ENCODE data around the gene IGFBP3. TPM values are rescaled to one million over a fixed set of nuclear protein-coding genes. Genes with fewer than 3 reads are reported as not detected.

Gene IGFBP3
- polyA plus RNA-seq, 1 donor from 2014 or later, result 1.6 TPM

DNA sequence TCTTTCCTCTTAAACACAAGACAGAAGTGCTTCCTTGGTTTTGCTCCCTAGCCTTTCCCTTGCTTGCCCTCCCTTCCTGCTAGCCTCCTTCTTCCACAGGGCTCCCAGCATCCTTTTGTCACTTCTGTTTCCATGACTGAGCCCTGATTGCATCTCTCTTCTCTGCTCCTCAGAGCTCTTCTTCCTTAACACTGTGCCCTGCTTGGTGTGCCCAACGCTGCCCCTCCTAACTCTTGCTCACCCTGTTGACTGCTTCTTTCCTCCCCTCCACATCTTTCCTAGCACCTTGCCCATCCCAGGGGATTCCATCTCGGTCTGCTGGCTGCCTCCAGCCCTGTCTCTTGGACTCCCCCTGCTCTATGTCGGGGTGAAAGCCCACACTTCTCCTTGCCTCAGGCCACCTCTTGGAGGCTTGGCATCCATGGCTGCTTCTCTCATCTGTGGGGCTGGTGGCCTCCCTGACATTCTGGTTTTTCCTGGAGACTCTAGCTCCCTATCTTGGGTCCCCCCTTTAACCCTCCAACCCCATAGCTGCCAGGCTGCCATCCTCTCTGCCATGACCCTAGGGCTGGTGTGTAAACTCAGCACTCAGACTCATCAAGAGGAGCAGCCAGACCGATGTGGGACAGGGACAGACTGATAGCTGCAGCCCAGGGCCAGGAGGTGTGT is 26.9 kb downstream of the IGFBP3 start:
- H3K36me3 ChIP-seq (ENCODE audit: insufficient read depth, low read length), result no peaks in the 10 kb centered on the region
- no peak overlapping the region for H3K27ac ChIP-seq (ENCODE audit: low read length)
- no peak overlapping the region for H3K4me3 ChIP-seq (ENCODE audit: low read length)
- H3K4me2 ChIP-seq (ENCODE audit: low read length), result no peak overlapping the region
- no peak overlapping the region for H3K9ac ChIP-seq (ENCODE audit: low read length)
- no peaks in the 10 kb centered on the region for H3K9me3 ChIP-seq (ENCODE audit: low read length)
- no peaks in the 10 kb centered on the region for H3K79me2 ChIP-seq (replicated peaks; ENCODE audit: insufficient read depth, low read length)
- H3K27me3 ChIP-seq (ENCODE audit: insufficient read depth, low read depth, low read length), result peaks cover 8% of the 10 kb centered on the region
- no peak overlapping the region for H2AFZ ChIP-seq (ENCODE audit: low read depth, low read length)
- no peaks in the 10 kb centered on the region for H3F3A ChIP-seq (ENCODE audit: insufficient read depth, low read length, poor library complexity, severe bottlenecking)
- TF ChIP-seq SMC3 (conservative IDR thresholded peaks at IDR 0.05; ENCODE audit: poor library complexity), result no peak
- no peak for TF ChIP-seq RAD21 (conservative IDR thresholded peaks at IDR 0.05)
- TF ChIP-seq EP300 (conservative IDR thresholded peaks at IDR 0.05; ENCODE audit: poor library complexity, severe bottlenecking), result no peak
- TF ChIP-seq, protein P1, sequence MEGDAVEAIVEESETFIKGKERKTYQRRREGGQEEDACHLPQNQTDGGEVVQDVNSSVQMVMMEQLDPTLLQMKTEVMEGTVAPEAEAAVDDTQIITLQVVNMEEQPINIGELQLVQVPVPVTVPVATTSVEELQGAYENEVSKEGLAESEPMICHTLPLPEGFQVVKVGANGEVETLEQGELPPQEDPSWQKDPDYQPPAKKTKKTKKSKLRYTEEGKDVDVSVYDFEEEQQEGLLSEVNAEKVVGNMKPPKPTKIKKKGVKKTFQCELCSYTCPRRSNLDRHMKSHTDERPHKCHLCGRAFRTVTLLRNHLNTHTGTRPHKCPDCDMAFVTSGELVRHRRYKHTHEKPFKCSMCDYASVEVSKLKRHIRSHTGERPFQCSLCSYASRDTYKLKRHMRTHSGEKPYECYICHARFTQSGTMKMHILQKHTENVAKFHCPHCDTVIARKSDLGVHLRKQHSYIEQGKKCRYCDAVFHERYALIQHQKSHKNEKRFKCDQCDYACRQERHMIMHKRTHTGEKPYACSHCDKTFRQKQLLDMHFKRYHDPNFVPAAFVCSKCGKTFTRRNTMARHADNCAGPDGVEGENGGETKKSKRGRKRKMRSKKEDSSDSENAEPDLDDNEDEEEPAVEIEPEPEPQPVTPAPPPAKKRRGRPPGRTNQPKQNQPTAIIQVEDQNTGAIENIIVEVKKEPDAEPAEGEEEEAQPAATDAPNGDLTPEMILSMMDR (IDR thresholded peaks at IDR 0.05; ENCODE audit: poor library complexity, severe bottlenecking), result no peak
- TF ChIP-seq POLR2AphosphoS5 (IDR thresholded peaks at IDR 0.05), result no peak
- no peak for TF ChIP-seq MXI1 (conservative IDR thresholded peaks at IDR 0.05; ENCODE audit: poor library complexity, severe bottlenecking)
- TF ChIP-seq EZH2 (IDR thresholded peaks at IDR 0.05; ENCODE audit: borderline replicate concordance, insufficient read depth, low read length, poor library complexity, severe bottlenecking), result no peak
- H4K20me1 ChIP-seq (ENCODE audit: insufficient read depth), result no peaks in the 10 kb centered on the region
- H3K9me2 ChIP-seq (ENCODE audit: insufficient read depth, low read length), result no peaks in the 10 kb centered on the region

- H3F3A ChIP-seq (ENCODE audit: insufficient read depth, low read length, poor library complexity, severe bottlenecking), result no peaks in the 10 kb centered on the region
- no peak overlapping the region for H3K4me3 ChIP-seq (ENCODE audit: low read length)
- peaks cover 14% of the 10 kb centered on the region for H3K27me3 ChIP-seq (ENCODE audit: insufficient read depth, low read depth, low read length)
Measured at GRCh38 chr7:45893374-45893995, 27.6 kb downstream of the IGFBP3 start.

More at GRCh38 chr7:45893374-45893995, 27.6 kb downstream of the IGFBP3 start:
- Histone ChIP-seq H3K27ac (ENCODE audit: low read length) (no peak overlapping the region), H3K9ac (ENCODE audit: low read length) (no peak overlapping the region), H3K36me3 (ENCODE audit: insufficient read depth, low read length) (no peaks in the 10 kb centered on the region), H3K4me2 (ENCODE audit: low read length) (no peak overlapping the region), H3K9me3 (ENCODE audit: low read length) (no peaks in the 10 kb centered on the region), H2AFZ (ENCODE audit: low read depth, low read length) (no peak overlapping the region), H3K9me2 (ENCODE audit: insufficient read depth, low read length) (no peaks in the 10 kb centered on the region), H3K79me2 (replicated peaks; ENCODE audit: insufficient read depth, low read length) (no peaks in the 10 kb centered on the region), H4K20me1 (ENCODE audit: insufficient read depth) (no peaks in the 10 kb centered on the region)
- TF ChIP-seq RAD21 (conservative IDR thresholded peaks at IDR 0.05) (no peak), SMC3 (conservative IDR thresholded peaks at IDR 0.05; ENCODE audit: poor library complexity) (no peak), REST (IDR thresholded peaks at IDR 0.05; ENCODE audit: borderline replicate concordance) (no peak), MXI1 (conservative IDR thresholded peaks at IDR 0.05; ENCODE audit: poor library complexity, severe bottlenecking) (no peak), POLR2AphosphoS5 (IDR thresholded peaks at IDR 0.05) (no peak), EP300 (conservative IDR thresholded peaks at IDR 0.05; ENCODE audit: poor library complexity, severe bottlenecking) (no peak), TAF1 (IDR thresholded peaks at IDR 0.05; ENCODE audit: low read depth) (no peak), EZH2 (IDR thresholded peaks at IDR 0.05; ENCODE audit: borderline replicate concordance, insufficient read depth, low read length, poor library complexity, severe bottlenecking) (no peak)
- TF ChIP-seq, protein P1 (IDR thresholded peaks at IDR 0.05; ENCODE audit: poor library complexity, severe bottlenecking), result no peak
